ENCODE results near the gene TSEN2. TPM values are rescaled to one million over a fixed set of nuclear protein-coding genes. Genes with fewer than 3 reads are reported as not detected.

The TSEN2 gene
- total RNA-seq, 1 experiment from 2014 or later, result 22.0 TPM

DNA sequence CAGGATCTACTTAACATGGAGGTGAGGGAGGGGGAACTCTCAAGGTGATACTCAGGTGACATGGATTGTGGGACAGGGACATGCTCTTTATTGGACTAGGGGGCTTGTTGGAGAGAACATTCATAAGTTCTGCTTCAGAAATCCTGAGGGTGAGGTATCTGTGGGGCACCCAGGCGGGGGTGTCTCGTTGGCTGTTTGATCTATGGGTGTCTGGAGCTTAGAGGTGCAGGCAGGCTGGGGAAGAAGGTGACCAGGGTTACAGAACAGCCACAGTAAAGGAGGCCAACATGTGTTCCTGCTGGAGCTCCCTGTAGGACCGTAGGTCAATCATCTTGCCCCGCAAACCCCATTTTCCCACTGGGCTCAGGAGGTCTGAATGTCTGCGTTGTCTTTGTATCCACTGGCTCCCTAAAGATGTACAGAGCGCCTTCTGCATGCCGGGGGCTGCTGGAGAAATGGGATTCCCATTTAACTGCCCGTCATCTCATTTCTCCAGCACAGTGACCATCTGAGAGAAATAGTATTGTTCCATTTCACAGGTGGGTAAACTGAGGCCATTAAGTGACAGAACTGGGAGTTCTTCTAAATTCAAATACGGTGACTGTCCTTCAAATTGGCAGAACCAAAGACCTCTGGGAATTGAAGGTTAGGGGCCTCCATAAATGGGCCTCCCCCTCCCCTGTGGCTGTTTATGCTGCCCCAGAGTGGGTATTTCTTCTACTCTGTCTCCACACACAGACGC is 40.3 kb upstream of the TSEN2 start:
- Histone ChIP-seq H3K9ac (ENCODE audit: extremely low read depth, insufficient read length, low read length) (no peak overlapping the region), H3K56ac (ENCODE audit: insufficient read length, low read depth, low read length) (no peak overlapping the region), H3K4me1 (ENCODE audit: insufficient read depth, low read length) (no peaks in the 10 kb centered on the region), H3T11ph (ENCODE audit: low read length) (no peak overlapping the region), H4K91ac (ENCODE audit: insufficient read length, low read depth, low read length) (no peak overlapping the region), H2AFZ (ENCODE audit: low read length) (no peak overlapping the region), H3K4me2 (ENCODE audit: insufficient read depth, insufficient read length, low read length) (no peak overlapping the region), H3K4ac (ENCODE audit: low read depth, low read length) (no peak overlapping the region), H2BK20ac (ENCODE audit: low read depth, low read length, poor library complexity, severe bottlenecking) (no peak overlapping the region), H2AK5ac (ENCODE audit: insufficient read length, low read length) (no peak overlapping the region), H4K20me1 (ENCODE audit: control insufficient read depth, insufficient read depth, insufficient read length) (no peaks in the 10 kb centered on the region), H3K79me1 (ENCODE audit: insufficient read depth, low read depth, low read length, poor library complexity, severe bottlenecking) (no peaks in the 10 kb centered on the region), H3K27ac (ENCODE audit: insufficient read length, low read depth, low read length) (no peak overlapping the region), H3K79me2 (ENCODE audit: insufficient read depth, low read length) (no peaks in the 10 kb centered on the region), H3K23me2 (ENCODE audit: insufficient read length, low read depth, low read length, poor library complexity, severe bottlenecking) (no peaks in the 10 kb centered on the region), H3K14ac (ENCODE audit: insufficient read depth, low read length) (no peak overlapping the region), H3K9me3 (ENCODE audit: control insufficient read depth, low read depth, low read length) (no peaks in the 10 kb centered on the region), H3K23ac (ENCODE audit: insufficient read length, low read depth, low read length) (no peak overlapping the region), H2BK12ac (ENCODE audit: insufficient read length, low read depth, low read length) (no peak overlapping the region), H2BK15ac (ENCODE audit: low read depth, low read length) (no peak overlapping the region), H3K18ac (ENCODE audit: insufficient read length, low read depth, low read length) (no peak overlapping the region), H2BK5ac (ENCODE audit: insufficient read length, low read length) (no peak overlapping the region), H4K8ac (replicated peaks; ENCODE audit: insufficient read length, low read depth, low read length) (no peak overlapping the region), H2BK120ac (ENCODE audit: low read depth, low read length, poor library complexity, severe bottlenecking) (no peak overlapping the region), H4K5ac (ENCODE audit: insufficient read length, low read depth, low read length) (no peak overlapping the region), H3K27me3 (ENCODE audit: insufficient read depth, low read length) (no peaks in the 10 kb centered on the region)
- peaks cover 28% of the 10 kb centered on the region for H3K27me3 Mint-ChIP-seq (ENCODE audit: low read depth)
- H3K4me3 Mint-ChIP-seq, result no peak overlapping the region
- TF ChIP-seq, protein P1, sequence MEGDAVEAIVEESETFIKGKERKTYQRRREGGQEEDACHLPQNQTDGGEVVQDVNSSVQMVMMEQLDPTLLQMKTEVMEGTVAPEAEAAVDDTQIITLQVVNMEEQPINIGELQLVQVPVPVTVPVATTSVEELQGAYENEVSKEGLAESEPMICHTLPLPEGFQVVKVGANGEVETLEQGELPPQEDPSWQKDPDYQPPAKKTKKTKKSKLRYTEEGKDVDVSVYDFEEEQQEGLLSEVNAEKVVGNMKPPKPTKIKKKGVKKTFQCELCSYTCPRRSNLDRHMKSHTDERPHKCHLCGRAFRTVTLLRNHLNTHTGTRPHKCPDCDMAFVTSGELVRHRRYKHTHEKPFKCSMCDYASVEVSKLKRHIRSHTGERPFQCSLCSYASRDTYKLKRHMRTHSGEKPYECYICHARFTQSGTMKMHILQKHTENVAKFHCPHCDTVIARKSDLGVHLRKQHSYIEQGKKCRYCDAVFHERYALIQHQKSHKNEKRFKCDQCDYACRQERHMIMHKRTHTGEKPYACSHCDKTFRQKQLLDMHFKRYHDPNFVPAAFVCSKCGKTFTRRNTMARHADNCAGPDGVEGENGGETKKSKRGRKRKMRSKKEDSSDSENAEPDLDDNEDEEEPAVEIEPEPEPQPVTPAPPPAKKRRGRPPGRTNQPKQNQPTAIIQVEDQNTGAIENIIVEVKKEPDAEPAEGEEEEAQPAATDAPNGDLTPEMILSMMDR (conservative IDR thresholded peaks at IDR 0.05), result no peak
- no peak for DNase-seq
- H3K4me1 Mint-ChIP-seq, result peaks cover 21 to 26% of the 10 kb centered on the region in 2 experiments
- no peak overlapping the region; a peak in 2 of 7 replicates for H3K27ac Mint-ChIP-seq
- no peaks in the 10 kb centered on the region for H3K36me3 Mint-ChIP-seq (ENCODE audit: insufficient read depth in 1 of 3, low read depth in 3 of 3)
- H3K9me3 Mint-ChIP-seq, result no peaks in the 10 kb centered on the region
- WGBS (ENCODE audit: extremely low coverage, insufficient read length, low lambda C conversion rate), result no CpG with 5 or more reads among the region's 10 CpGs

All from H9 (cell line).